Stimulated activated CD4-positive, alpha-beta T cell treated with anti-CD3 and anti-CD28 coated beads, TNF-alpha, amount 100 ng/mL, for 4 hours (primary cell): ENCODE measurements around the gene PNPLA7.

Source experiments
- DNase-seq, 3 experiments: peaks; one replicate each; pipeline ENCODE4 v3.0.0-alpha.2; 2020; ENCODE audit warnings: low read depth in 3 of 3

Gene PNPLA7

DNA sequence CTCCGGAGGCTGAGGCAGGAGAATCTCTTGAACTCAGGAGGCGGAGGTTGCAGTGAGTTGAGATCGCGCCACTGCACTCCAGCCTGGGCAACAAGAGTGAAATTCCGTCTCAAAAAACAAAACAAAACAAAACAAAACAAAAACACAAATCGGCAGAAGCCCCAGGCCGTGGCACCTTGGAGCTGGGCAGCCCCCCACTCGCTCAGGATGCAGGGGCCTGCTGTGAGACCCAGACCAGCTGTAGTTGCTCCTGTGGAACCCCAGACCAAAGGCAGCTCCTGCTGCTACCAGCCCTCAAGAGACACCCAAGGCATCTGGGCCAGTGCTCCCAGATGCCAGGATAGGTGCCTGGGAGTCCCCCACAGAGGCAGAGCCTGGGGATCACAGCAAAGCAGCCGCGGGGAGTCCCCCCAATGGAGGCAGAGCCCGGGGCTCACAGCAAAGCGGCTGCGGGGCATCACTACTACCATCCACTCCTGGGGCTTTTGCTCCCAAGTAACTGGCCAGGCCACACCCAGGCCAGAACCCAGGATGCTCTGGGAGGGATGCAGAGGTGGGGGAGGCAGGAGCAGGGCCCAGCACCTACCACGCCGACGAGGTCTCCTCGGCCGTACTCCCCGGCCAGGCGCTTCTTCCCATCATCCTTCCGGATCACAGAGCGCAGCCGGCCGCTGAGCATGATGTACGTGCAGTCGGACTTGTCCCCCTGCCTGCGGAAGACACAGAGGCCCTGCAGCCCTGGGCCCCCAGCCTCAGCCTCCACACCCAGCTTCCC is 53.4 kb downstream of the PNPLA7 start:
- DNase-seq = no peak

DNA sequence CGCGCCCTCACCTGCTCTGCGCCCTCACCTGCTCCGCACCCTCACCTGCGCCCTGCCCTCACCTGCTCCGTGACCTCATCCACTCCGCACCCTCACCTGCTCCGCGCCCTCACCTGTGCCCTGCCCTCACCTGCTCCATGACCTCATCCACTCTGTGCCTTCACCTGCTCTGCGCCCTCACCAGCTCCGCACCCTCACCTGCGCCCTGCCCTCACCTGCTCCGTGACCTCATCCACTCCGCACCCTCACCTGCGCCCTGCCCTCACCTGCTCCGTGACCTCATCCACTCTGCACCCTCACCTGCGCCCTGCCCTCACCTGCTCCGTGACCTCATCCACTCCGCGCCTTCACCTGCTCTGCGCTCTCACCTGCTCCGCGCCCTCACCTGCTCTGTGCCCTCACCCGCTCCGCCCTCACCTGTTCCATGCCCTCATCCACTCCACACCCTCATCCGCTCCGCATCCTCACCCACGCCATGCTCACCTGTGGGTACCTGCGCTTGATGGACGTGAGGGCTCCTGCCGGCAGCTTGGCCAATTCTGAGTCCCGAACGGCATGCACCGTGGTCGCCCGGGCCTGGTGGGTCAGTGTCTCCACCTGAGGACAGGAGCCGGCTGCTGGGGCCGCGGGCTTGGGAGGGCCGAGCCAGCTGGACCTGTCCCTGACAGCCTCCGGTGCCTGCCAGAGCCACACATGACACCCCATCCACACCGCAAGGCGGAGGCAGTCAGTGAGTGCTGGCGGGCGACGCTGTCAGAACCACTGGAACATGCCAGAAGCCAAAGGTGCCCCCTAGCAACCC is 55.5 kb downstream of the PNPLA7 start:
- no peak for DNase-seq

DNA sequence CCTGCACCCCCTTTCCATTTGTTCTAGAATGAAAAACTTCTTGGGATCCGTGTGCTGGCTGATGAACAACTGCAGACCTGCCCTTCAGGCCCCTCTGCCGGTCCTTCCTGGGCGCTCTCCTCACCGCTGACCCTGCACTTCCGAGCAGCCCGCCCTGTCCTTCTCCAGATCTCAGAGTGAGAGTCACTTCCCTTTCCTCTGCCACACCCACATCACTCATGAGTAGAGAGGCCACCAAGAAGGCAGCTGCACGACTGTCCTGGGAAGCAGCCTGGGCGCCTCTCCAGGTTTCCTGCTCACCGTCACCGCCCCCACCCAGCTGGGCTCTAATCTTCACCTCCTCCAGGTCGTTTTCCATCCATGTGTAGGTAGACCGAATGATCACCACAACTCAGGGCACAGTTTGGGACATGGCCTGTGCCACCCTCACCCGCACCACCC is 56.1 kb downstream of the PNPLA7 start:
- DNase-seq = no peak

- no peak for DNase-seq
Measured at GRCh38 chr9:137493364-137494103, 56.7 kb downstream of the PNPLA7 start.

DNA sequence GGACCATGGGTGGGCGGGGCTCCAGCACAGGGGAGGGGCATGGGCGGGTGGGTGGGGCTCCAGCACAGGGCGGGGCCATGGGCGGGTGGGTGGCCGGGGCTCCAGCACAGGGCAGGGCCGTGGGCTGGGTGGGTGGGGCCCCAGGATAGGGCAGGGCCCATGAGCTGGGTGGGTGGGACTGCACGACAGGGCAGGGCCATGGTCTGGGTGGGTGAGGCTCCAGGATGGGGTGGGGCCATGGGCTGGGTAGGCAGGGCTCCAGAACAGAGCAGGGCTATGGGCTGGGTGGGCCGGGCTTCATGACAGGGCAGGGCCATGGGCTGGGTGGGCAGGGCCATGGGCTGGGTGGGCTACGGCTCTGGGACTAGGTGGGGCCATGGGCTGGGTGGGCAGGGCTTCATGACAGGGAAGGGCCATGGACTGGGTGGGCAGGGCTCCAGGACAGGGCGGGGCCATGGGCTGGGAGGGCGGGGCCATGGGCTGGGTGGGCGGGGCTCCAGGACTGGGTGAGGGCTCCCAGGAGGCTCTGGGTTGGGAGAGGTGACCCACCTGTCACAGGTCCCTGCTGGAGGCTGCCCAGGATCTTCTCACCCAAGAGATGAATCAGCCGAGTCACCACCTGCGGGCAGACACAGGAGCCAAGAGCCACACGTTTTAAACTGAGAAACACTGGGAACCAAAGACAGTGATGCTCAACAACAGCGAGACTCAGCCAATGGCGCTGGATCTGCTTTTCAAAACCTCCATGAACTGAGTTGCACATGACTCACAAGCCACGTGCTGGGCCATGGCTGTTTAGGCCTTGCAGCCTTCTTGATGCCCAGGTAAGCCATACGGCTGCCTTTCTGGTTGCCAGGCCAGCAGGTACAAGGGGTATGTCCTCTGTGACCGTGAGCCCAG is 57.5 kb downstream of the PNPLA7 start:
- no peak for DNase-seq

- no peak for DNase-seq
Measured at GRCh38 chr9:137491735-137492432, 58.3 kb downstream of the PNPLA7 start.

DNA sequence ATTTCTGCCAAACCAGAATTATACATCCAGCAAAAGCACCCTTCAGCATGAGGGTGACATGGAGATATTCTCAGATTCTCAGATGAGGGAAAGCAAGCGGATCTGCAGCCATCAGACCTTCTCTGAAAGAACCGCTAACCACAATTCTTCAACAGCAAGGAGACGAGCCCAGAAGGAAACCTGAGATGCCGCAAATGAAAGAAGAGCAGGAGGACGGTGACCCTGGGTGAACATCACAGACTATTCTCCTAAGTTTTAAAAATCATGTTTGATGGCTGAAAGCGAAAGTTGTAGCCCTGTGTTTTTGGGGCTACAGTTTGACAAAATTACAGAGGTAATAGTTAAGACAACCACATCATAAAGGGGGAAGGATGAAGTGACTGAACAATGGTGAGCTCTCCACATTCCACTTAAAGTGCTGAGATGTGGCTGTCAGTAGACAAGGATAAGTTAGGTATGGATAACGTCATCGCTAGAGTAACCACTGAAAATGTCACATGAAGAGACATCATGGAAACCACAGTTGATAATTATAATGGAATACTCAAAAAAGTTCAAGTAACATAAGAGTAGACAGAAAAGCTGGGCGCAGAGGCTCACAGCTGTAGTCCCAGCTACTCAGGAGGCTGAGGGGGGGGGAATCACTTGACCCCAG is 59.5 kb downstream of the PNPLA7 start:
- no peak for DNase-seq

- no peak for DNase-seq
Measured at GRCh38 chr9:137488906-137489305, 61.3 kb downstream of the PNPLA7 start.

GRCh38 chr9:137488327-137488653 is 61.9 kb downstream of the PNPLA7 start:
- no peak for DNase-seq

GRCh38 chr9:137487454-137488326 is 62.5 kb downstream of the PNPLA7 start:
- DNase-seq = no peak

DNA sequence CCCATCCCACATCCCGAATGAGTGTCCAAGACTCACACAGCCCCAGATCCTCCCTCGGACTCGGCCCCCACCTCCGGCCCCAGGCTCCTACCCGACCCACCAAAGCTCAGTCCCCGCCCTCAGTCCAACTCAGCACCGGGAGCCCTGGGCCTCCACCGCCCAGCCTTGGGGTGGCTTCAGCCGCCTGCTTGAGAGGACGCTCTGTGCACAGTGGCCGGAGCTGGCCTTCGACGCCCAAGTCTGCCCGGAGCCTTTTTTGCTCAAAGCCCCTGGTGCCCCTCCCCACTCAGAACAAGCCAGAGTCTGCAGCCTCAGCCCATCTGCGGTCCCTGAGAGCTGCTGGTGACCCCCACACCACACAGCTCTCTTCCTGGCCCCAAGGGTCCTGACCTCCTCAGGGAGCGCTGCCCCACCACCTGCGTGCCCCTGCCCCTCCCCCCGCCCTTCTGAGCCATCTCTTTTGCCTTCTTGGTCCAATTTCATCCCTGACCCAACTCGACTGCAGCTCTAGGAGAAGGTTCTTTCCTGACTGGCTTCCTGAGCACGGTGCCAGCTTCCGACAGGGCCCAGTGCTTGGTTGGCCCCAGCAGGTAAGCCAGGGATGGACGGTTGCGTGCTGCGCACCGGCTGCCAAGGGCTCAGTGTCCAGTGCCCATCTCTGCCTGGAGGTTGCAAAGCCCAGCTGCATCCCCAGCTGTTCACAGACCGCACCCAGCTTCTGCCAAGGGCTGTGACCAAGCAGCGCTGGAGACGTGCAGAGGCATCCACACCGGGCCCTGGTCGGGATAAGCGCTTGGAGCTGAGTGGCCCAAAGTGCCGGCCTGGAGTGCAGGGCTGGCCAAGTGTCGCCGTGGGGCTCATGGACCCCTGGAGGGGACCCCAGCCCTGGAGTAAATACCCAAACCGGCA is 63.4 kb downstream of the PNPLA7 start:
- DNase-seq = no peak

DNA sequence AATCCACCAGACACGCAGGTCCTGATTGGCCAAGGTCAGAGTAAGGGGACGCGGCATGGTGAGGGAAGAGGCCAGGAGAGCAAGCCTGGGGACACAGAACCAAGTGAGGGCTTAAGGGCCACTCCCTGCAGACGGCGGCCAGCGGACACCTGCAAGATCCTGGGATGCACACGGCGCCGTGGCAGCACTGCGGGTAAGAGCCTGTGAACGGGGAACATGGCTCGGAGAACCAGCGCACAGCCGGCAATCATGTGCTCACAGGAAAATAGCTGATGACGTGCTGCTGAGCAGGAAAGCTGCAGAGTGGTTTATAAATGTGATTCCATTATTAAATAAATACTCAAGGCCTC is 64.1 kb downstream of the PNPLA7 start:
- no peak for DNase-seq

DNA sequence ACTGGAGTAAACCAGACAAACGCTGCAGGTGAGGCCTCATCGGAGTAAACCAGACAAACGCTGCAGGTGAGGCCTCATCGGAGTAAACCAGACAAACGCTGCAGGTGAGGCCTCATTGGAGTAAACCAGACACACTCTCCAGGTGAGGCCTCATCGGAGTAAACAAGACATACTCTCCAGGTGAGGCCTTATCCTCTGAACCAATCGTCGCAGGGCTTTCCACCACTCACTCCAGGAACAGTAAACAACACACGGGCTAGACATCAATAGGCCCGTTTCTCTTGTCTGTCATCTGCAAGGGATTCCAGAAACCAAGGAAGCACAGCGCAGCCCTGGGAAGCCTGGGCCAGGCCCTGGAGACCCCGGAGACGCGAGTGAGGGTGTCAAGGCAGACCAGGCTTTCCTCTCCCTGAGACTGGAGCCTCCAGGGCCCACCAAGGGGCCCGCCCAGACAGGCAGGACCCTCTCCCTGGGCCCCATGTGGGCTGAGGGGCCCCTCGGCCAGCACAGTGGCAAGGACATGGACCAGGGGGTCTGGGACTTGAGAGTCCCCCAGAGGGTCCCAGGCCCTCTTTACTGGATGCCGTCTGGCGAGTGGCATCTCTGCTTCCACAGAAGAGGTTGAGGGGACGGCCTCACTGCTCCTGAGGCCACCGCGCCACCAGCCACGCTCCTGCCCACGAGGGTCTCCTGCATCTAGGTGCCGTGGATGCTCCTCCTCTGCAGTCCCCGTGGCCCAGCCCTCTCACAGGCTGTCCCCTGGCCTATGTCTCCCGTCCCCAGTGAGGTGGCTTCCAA is 64.7 kb downstream of the PNPLA7 start:
- no peak for DNase-seq

DNA sequence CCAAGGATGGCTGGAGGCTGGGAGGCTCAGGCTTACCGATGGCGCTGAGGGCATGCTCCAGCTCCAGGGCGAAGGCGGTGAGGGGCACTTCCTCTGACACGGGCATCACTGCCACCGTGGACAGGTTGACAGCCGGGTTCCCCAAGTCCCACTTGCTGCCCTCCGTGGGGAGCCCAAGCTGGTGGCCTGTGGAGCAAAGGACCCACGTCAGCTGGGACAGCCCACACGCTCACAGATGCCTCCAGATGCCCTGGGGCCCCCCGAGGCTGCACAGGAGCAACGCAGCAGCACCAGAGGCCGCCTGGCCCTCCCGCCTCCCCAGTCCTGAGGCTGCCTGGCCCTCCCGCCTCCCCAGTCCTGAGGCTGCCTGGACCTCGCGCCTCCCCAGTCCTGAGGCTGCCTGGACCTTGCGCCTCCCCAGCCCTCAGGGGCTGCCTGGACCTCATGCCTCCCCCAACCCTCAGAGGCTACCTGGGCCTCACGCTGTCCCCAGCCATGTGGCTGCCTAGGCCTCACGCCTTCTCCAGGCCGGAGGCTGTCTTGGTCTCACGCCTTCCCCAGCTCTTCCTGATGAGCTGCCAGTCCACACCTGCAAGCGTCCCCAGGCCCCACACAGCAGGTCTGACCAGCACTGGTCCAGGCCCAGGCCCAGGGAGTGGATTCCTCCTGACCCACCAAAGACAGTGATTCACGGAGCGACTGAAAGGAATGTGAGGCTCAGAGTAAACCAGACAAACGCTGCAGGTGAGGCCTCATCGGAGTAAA is 65.5 kb downstream of the PNPLA7 start:
- no peak for DNase-seq

GRCh38 chr9:137482094-137482781 is 68.0 kb downstream of the PNPLA7 start:
- DNase-seq = no peak
